Loucy (cell line): ENCODE measurements around the gene DDX4.
A peak's percentile ranks its signal among the peaks of the same experiment; 100 is the strongest.
"Not testable (repeated sequence)": the region's sequence is repeated elsewhere in the genome, so short reads cannot be mapped to it uniquely, and the experiment has no call there.

Experiments
- H2AFZ ChIP-seq: fragments of 200-600 bp; sonication (generic); 2 replicates; pipeline ENCODE4 v1.6.0; 2016; ENCODE audit warnings: antibody characterized with exemption, mild to moderate bottlenecking, low read length, moderate library complexity
- H3F3A ChIP-seq: fragments of 200-600 bp; 2 replicates; pipeline ENCODE4 v1.6.0; 2016; ENCODE audit warnings: antibody characterized with exemption, low read depth, mild to moderate bottlenecking
- H3K27me3 ChIP-seq: fragments of 200-600 bp; sonication (generic); 2 replicates; pipeline ENCODE4 v1.6.1; 2014; ENCODE audit warnings: low read length, mild to moderate bottlenecking; ENCODE audit not compliant: insufficient read depth, poor library complexity, severe bottlenecking
- H3K36me3 ChIP-seq: fragments of 200-600 bp; sonication (generic); 2 replicates; pipeline ENCODE4 v1.6.1; 2016; ENCODE audit warnings: low read length; ENCODE audit not compliant: insufficient read depth
- H3K4me1 ChIP-seq: fragments of 200-600 bp; sonication (generic); 2 replicates; pipeline ENCODE4 v1.5.1; 2014; ENCODE audit warnings: low read length, mild to moderate bottlenecking; ENCODE audit not compliant: insufficient read depth, poor library complexity, severe bottlenecking
- H3K4me2 ChIP-seq: fragments of 200-600 bp; sonication (generic); 2 replicates; pipeline ENCODE4 v1.6.0; 2014; ENCODE audit warnings: antibody characterized with exemption, low read length, low read depth, mild to moderate bottlenecking; ENCODE audit not compliant: poor library complexity, severe bottlenecking
- H3K4me3 ChIP-seq: fragments of 200-600 bp; sonication (generic); 2 replicates; pipeline ENCODE4 v1.5.1; 2014; ENCODE audit warnings: low read length, mild to moderate bottlenecking, mixed read lengths; ENCODE audit not compliant: poor library complexity, severe bottlenecking
- H3K79me2 ChIP-seq: fragments of 200-600 bp; sonication (generic); 2 replicates; pipeline ENCODE4 v1.6.1; 2014; ENCODE audit warnings: low read length; ENCODE audit not compliant: insufficient read depth
- H3K9ac ChIP-seq: fragments of 200-600 bp; sonication (generic); 2 replicates; pipeline ENCODE4 v1.6.0; 2014; ENCODE audit warnings: mild to moderate bottlenecking, low read depth, low read length, moderate library complexity; ENCODE audit not compliant: poor library complexity, severe bottlenecking
- H3K9me2 ChIP-seq: fragments of 200-600 bp; sonication (generic); replicated peaks from 2 replicates; pipeline ENCODE4 v1.6.1; 2016; ENCODE audit warnings: low read depth, low read length, mixed read lengths
- H3K9me3 ChIP-seq: fragments of 200-600 bp; sonication (generic); 2 replicates; pipeline ENCODE4 v1.6.1; 2014; ENCODE audit warnings: mild to moderate bottlenecking, antibody characterized with exemption, low read length, low read depth; ENCODE audit not compliant: insufficient read depth
- H4K20me1 ChIP-seq: fragments of 200-600 bp; sonication (generic); 2 replicates; pipeline ENCODE4 v1.6.0; 2014; ENCODE audit warnings: antibody characterized with exemption, low read length, mild to moderate bottlenecking; ENCODE audit not compliant: insufficient read depth, poor library complexity, severe bottlenecking
- EZH2phosphoT487 ChIP-seq: fragments of 200-600 bp; IDR thresholded peaks from 2 replicates; pipeline ENCODE4 v1.6.1; 2018; ENCODE audit warnings: antibody characterized with exemption, mild to moderate bottlenecking, moderate library complexity, borderline replicate concordance
- TF ChIP-seq, protein P1 (sequence below): fragments of 200-600 bp; sonication (generic); conservative IDR thresholded peaks from 2 replicates; pipeline ENCODE4 v1.5.1; 2014; ENCODE audit warnings: mild to moderate bottlenecking, antibody characterized with exemption, low read length

Gene DDX4

DNA sequence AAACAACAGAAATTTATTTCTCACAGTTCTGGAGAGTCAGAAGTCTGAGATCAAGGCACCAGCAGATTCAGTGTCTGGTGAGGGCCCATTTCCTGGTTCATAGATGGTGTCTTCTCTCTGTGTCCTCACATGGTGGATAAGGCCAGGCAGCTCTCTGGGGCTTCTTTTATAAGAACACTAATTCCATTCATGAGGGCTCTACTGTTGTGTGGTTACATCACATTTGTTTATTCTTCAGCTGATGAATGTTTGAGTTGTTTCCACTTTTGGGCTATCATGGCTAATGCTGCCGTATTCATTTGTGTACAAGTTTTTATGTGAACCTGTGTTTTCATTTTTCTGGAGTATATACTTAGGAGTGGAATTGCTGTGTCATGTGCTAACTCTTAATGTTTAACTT lies 35.2 kb downstream of the DDX4 start:
- no peaks in the 10 kb centered on the region for H4K20me1 ChIP-seq
- TF ChIP-seq, protein P1, sequence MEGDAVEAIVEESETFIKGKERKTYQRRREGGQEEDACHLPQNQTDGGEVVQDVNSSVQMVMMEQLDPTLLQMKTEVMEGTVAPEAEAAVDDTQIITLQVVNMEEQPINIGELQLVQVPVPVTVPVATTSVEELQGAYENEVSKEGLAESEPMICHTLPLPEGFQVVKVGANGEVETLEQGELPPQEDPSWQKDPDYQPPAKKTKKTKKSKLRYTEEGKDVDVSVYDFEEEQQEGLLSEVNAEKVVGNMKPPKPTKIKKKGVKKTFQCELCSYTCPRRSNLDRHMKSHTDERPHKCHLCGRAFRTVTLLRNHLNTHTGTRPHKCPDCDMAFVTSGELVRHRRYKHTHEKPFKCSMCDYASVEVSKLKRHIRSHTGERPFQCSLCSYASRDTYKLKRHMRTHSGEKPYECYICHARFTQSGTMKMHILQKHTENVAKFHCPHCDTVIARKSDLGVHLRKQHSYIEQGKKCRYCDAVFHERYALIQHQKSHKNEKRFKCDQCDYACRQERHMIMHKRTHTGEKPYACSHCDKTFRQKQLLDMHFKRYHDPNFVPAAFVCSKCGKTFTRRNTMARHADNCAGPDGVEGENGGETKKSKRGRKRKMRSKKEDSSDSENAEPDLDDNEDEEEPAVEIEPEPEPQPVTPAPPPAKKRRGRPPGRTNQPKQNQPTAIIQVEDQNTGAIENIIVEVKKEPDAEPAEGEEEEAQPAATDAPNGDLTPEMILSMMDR: no peak
- no peak for TF ChIP-seq EZH2phosphoT487
- H3F3A ChIP-seq: no peaks in the 10 kb centered on the region
- H3K9me2 ChIP-seq: no peaks in the 10 kb centered on the region
- no peaks in the 10 kb centered on the region for H3K79me2 ChIP-seq
- no peaks in the 10 kb centered on the region for H3K27me3 ChIP-seq
- H3K4me2 ChIP-seq: no peak overlapping the region
- no peaks in the 10 kb centered on the region for H3K36me3 ChIP-seq
- no peaks in the 10 kb centered on the region for H3K9me3 ChIP-seq
- no peak overlapping the region for H3K9ac ChIP-seq
- no peak overlapping the region for H3K4me3 ChIP-seq
- no peaks in the 10 kb centered on the region for H3K4me1 ChIP-seq
- peak overlapping the region; percentile 41 for H2AFZ ChIP-seq

DNA sequence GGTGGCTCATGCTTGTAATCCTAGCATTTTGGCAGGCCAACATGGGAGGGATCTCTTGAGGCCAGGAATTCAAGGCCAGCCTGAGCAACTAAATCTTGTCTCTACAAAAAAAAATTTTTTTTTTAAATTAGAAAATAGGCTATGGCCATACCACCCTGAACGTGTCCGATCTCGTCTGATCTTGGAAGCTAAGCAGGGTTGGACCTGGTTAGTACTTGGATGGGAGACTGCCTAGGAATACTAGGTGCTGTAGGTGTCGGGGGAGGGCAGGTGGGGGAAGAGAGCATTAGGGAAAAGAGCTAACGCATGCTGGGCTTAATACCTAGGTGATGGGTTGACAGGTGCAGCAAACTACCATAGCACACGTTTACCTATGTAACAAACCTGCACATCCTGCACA lies 39.5 kb downstream of the DDX4 start:
- Histone ChIP-seq H4K20me1 (no peaks in the 10 kb centered on the region), H3K9me2 (no peaks in the 10 kb centered on the region), H3F3A (no peaks in the 10 kb centered on the region), H3K27me3 (no peaks in the 10 kb centered on the region), H3K36me3 (no peaks in the 10 kb centered on the region), H3K79me2 (no peaks in the 10 kb centered on the region), H3K4me1 (no peaks in the 10 kb centered on the region), H2AFZ (no peak overlapping the region), H3K9me3 (no peaks in the 10 kb centered on the region), H3K4me3 (no peak overlapping the region), H3K4me2 (no peak overlapping the region), H3K9ac (no peak overlapping the region)
- no peak for TF ChIP-seq EZH2phosphoT487
- TF ChIP-seq, protein P1: no peak

DNA sequence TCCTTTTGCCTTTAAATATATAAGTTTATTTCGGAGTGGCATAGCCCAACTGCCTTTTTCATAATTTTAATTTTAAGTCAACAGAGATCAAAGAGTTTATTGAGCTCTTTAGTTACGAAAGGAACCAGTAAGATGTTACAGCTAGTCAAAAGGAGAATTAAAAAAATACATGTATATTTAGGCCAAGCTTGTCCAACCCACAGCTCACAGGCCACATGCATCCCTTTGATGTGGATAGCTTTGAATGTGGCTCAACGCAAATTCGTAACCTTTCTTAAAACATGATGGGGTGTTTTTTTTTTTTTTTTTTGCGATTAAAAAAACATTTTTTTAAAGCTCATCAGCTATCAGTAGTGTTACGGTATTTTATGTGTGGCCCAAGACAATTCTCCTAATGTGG lies 63.1 kb downstream of the DDX4 start:
- Histone ChIP-seq H3K79me2 (no peaks in the 10 kb centered on the region), H3K9ac (no peak overlapping the region), H3K4me2 (no peak overlapping the region), H3K9me2 (no peaks in the 10 kb centered on the region), H3K36me3 (no peaks in the 10 kb centered on the region), H3K4me3 (no peak overlapping the region), H4K20me1 (no peaks in the 10 kb centered on the region), H2AFZ (no peak overlapping the region), H3K27me3 (no peaks in the 10 kb centered on the region), H3K9me3 (no peaks in the 10 kb centered on the region), H3F3A (no peaks in the 10 kb centered on the region), H3K4me1 (no peaks in the 10 kb centered on the region)
- TF ChIP-seq, protein P1: no peak
- no peak for TF ChIP-seq EZH2phosphoT487

DNA sequence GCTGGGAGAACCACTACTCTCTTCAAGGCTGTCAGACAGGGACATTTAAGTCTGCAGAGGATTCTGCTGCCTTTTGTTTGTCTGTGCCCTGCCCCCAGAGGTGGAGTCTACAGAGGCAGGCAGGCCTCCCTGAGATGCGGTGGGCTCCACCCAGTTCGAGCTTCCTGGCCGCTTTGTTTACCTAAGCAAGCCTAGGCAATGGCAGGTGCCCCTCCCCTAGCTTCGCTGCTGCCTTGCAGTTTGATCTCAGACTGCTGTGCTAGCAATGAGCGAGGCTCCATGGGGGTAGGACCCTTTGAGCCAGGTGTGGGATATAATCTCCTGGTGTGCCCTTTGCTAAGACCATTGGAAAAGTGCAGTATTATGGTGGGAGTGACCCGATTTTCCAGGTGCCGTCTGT lies 71.0 kb downstream of the DDX4 start:
- not testable (repeated sequence) for H2AFZ ChIP-seq, H3K9ac ChIP-seq, H3K27me3 ChIP-seq, H3K9me2 ChIP-seq, H3K4me3 ChIP-seq, H4K20me1 ChIP-seq, H3K36me3 ChIP-seq, H3F3A ChIP-seq, H3K79me2 ChIP-seq, H3K4me2 ChIP-seq, H3K4me1 ChIP-seq, H3K9me3 ChIP-seq

DNA sequence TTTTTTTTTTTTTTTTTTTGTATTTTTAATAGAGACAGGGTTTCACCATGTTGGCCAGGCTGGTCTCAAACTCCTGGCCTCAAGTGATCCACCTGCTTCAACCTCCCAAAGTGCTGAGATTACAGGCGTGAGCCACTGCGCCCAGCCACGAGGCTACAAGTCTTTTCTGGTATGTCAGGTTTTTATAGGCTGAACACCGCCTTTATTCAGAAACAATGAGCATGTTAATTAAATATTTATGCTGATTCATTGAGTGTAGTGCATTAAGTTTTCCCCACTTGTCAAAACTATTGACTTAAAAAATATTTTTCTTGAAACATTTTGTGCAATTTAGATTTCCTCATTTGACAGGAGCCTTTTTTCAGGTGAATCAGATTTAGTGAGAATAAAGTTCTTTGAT lies 78.1 kb downstream of the DDX4 start:
- H3K9me3 ChIP-seq, H3K36me3 ChIP-seq, H2AFZ ChIP-seq, H3K9me2 ChIP-seq, H3K4me1 ChIP-seq, H3K27me3 ChIP-seq, H4K20me1 ChIP-seq, H3K4me3 ChIP-seq, H3K9ac ChIP-seq, H3K4me2 ChIP-seq, H3K79me2 ChIP-seq, H3F3A ChIP-seq: not testable (repeated sequence)
